ENCODE data around the gene UGT1A8.

- TF ChIP-seq POLR2A (IDR thresholded peaks at IDR 0.05; ENCODE audit: low read depth, low read length): no peak
- TF ChIP-seq RAD21 (IDR thresholded peaks at IDR 0.05; ENCODE audit: low read length): no peak
- TF ChIP-seq CTCF (conservative IDR thresholded peaks at IDR 0.05; ENCODE audit: low read depth, low read length): no peak
- TF ChIP-seq RFX5 (IDR thresholded peaks at IDR 0.05; ENCODE audit: low read depth, low read length): no peak
- TF ChIP-seq USF2 (IDR thresholded peaks at IDR 0.05; ENCODE audit: low read depth, low read length): no peak
- no peak for TF ChIP-seq CHD1 (IDR thresholded peaks at IDR 0.05; ENCODE audit: low read depth, low read length)
- TF ChIP-seq NFE2L2 (IDR thresholded peaks at IDR 0.05; ENCODE audit: low read depth, low read length): no peak
- no peak for TF ChIP-seq MXI1 (IDR thresholded peaks at IDR 0.05; ENCODE audit: borderline replicate concordance, low read depth, low read length)
These were observed 181.1 kb downstream of the UGT1A8 start for GRCh38 chr2:233798335-233799086.

Data from IMR-90 (cell line).